ENCODE data around the gene KIRREL3. TPM values are rescaled to one million over a fixed set of nuclear protein-coding genes. Genes with fewer than 3 reads are reported as not detected.

The KIRREL3 gene
- polyA plus RNA-seq, 1 of the 3 experiments (the other 2 are of a cell fraction) = 3.7 TPM

DNA sequence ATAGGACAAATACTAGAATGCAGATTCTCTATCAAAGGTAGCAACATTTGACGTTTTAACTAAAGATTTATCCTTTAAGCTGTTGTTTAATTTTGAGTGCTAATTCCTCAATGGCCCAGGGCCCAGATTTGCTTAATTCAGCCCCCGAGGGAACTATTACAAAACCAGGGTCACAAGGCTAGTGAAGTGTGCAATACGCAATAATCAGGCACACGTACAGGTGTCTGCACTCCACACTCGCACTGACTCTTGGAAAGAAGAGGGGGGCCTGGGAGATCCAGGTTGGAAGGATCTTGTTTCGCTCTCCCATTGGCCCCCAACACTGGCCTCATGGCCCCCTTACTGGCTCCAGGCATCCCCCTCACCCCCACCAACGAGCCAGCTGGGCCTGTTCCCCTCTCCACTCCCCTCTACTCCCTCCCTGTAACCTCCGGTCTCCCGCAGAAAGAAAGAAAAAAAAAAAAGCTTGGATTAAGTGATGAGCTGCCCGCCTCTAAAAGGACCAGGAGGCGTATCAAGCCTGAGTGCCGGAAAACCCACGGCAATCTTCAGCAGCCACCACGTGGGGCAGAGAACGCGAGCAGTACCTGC is 2.2 kb upstream of the KIRREL3 start (continued):
- TF ChIP-seq, protein P1, sequence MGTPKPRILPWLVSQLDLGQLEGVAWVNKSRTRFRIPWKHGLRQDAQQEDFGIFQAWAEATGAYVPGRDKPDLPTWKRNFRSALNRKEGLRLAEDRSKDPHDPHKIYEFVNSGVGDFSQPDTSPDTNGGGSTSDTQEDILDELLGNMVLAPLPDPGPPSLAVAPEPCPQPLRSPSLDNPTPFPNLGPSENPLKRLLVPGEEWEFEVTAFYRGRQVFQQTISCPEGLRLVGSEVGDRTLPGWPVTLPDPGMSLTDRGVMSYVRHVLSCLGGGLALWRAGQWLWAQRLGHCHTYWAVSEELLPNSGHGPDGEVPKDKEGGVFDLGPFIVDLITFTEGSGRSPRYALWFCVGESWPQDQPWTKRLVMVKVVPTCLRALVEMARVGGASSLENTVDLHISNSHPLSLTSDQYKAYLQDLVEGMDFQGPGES (IDR thresholded peaks at IDR 0.05; ENCODE audit: low read depth, low read length) = no peak
- no peak for TF ChIP-seq FOSL2 (IDR thresholded peaks at IDR 0.05; ENCODE audit: borderline replicate concordance, low read depth)

DNA sequence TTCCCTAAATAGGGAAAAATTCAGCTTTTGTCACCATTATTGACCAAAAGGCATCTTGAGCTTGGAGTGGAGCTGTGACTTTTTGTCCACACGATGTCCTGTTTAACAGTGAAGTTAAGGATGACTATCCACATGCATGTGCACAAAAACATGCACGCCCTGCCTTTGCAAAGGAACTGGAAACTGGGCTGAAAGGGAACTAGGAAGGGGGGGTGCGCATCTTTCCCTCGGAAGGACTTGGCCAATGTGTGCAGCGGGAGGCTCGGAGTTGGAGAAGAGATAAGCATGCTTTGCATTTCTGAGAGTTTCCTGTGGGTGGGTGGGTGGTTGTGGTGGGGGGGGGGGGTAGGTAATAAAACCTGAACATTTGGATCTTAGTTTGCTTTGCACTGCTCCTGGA is 411 bp upstream of the KIRREL3 start:
- Histone ChIP-seq H4K20me1 (ENCODE audit: insufficient read depth) (no peaks in the 10 kb centered on the region), H3K36me3 (replicated peaks in 1 of 2; ENCODE audit: control insufficient read depth in 1 of 2, insufficient read depth in 2 of 2, low read length in 1 of 2) (no peaks in the 10 kb centered on the region), H3K4me2 (peak overlapping the region; percentile 81), H3K79me2 (ENCODE audit: insufficient read depth) (peaks cover 55% of the 10 kb centered on the region), H3K27ac (ENCODE audit: low read depth in 2 of 2, low read length in 1 of 2) (peak overlapping the region in 1 of 2 experiments; percentile 63; a peak in 2 of 4 replicates), H3K9ac (peak overlapping the region; percentile 83), H2AFZ (ENCODE audit: low read depth) (peak overlapping the region; percentile 70), H3K9me3 (no peaks in the 10 kb centered on the region), H3F3A (replicated peaks; ENCODE audit: insufficient read depth) (no peaks in the 10 kb centered on the region), H3K4me1 (ENCODE audit: control insufficient read depth in 1 of 2, insufficient read depth in 2 of 2, low read depth in 1 of 2, low read length in 1 of 2) (peaks cover 9 to 13% of the 10 kb centered on the region in 2 experiments; a peak in 3 of 4 replicates), H3K9me2 (no peaks in the 10 kb centered on the region), H3K27me3 (ENCODE audit: insufficient read depth) (no peaks in the 10 kb centered on the region), H3K4me3 (ENCODE audit: low read depth in 2 of 2, low read length in 1 of 2) (peak overlapping the region; percentile 64 to 82)
- WGBS (ENCODE audit: low lambda C conversion rate) = 17% methylated on average over 6 of the region's 6 CpGs
- no peak for DNase-seq
- ChIA-PET CTCF (interaction anchor here (1.0 to 5.7 kb wide), 2 partner anchors 9 to 11 kb away, joined by 4 to 53 read pairs; no protein-coding TSS in a partner anchor), POLR2A (no interaction called here)
- TF ChIP-seq NFIC (IDR thresholded peaks at IDR 0.05; ENCODE audit: borderline replicate concordance) (no peak), TEAD4 (IDR thresholded peaks at IDR 0.05; ENCODE audit: borderline replicate concordance, insufficient read depth) (no peak), FOXM1 (IDR thresholded peaks at IDR 0.05; ENCODE audit: low read depth) (no peak), POLR2AphosphoS5 (IDR thresholded peaks at IDR 0.05; ENCODE audit: low read depth, low read length) (no peak), RCOR1 (IDR thresholded peaks at IDR 0.05; ENCODE audit: low read length) (no peak)
- TF ChIP-seq, protein P2, sequence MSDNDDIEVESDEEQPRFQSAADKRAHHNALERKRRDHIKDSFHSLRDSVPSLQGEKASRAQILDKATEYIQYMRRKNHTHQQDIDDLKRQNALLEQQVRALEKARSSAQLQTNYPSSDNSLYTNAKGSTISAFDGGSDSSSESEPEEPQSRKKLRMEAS (IDR thresholded peaks at IDR 0.05; ENCODE audit: low read depth) = 0 out of 2 replicates have a peak, but pooled peaks have one; percentile 7
- TF ChIP-seq, protein P3, sequence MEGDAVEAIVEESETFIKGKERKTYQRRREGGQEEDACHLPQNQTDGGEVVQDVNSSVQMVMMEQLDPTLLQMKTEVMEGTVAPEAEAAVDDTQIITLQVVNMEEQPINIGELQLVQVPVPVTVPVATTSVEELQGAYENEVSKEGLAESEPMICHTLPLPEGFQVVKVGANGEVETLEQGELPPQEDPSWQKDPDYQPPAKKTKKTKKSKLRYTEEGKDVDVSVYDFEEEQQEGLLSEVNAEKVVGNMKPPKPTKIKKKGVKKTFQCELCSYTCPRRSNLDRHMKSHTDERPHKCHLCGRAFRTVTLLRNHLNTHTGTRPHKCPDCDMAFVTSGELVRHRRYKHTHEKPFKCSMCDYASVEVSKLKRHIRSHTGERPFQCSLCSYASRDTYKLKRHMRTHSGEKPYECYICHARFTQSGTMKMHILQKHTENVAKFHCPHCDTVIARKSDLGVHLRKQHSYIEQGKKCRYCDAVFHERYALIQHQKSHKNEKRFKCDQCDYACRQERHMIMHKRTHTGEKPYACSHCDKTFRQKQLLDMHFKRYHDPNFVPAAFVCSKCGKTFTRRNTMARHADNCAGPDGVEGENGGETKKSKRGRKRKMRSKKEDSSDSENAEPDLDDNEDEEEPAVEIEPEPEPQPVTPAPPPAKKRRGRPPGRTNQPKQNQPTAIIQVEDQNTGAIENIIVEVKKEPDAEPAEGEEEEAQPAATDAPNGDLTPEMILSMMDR (IDR thresholded peaks at IDR 0.05) = no peak

DNA sequence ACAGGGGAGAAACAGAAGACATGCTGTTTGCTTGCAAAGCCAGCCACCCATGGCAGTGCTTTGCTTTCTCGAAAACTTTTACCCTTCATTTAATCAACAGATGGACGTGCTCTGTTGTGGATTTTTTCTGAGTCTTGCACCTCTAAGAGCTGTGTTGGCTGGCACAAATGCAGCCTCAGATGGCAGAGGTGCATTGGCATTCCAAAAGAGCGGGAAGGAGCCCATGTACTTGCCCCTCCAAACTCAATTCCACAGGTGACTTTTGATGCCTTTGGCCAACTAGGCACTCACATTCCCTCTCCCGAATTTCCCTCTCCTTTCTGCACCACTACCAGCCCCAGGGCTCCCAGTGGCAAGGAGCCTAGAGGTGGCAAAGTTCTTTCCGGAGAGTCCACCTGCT is 1.2 kb downstream of the KIRREL3 start:
- Histone ChIP-seq H3F3A (replicated peaks; ENCODE audit: insufficient read depth) (peaks cover 6% of the 10 kb centered on the region), H3K27ac (ENCODE audit: low read depth in 2 of 2, low read length in 1 of 2) (no peak overlapping the region), H3K4me2 (peak overlapping the region; percentile 81), H3K27me3 (ENCODE audit: insufficient read depth) (no peaks in the 10 kb centered on the region), H2AFZ (ENCODE audit: low read depth) (no peak overlapping the region), H3K9me3 (no peaks in the 10 kb centered on the region), H3K4me3 (ENCODE audit: low read depth in 2 of 2, low read length in 1 of 2) (peak overlapping the region in 1 of 2 experiments; percentile 82; a peak in 3 of 4 replicates), H3K9me2 (no peaks in the 10 kb centered on the region), H4K20me1 (ENCODE audit: insufficient read depth) (no peaks in the 10 kb centered on the region), H3K4me1 (ENCODE audit: control insufficient read depth in 1 of 2, insufficient read depth in 2 of 2, low read depth in 1 of 2, low read length in 1 of 2) (peaks cover 12 to 13% of the 10 kb centered on the region in 2 experiments; a peak in 3 of 4 replicates), H3K9ac (peak overlapping the region; percentile 83), H3K36me3 (replicated peaks in 1 of 2; ENCODE audit: control insufficient read depth in 1 of 2, insufficient read depth in 2 of 2, low read length in 1 of 2) (no peaks in the 10 kb centered on the region), H3K79me2 (ENCODE audit: insufficient read depth) (peaks cover 66% of the 10 kb centered on the region)
- 75% methylated on average over 5 of the region's 5 CpGs for WGBS (ENCODE audit: low lambda C conversion rate)
- CTCF ChIA-PET = interaction anchor here (1.1 to 5.7 kb wide), 3 partner anchors 9 to 559 kb away, joined by 4 to 53 read pairs (median 7); no protein-coding TSS in a partner anchor
- no peak for TF ChIP-seq MEF2A (IDR thresholded peaks at IDR 0.05; ENCODE audit: borderline replicate concordance, low read depth)
- no peak for TF ChIP-seq NFIC (IDR thresholded peaks at IDR 0.05; ENCODE audit: borderline replicate concordance)
- TF ChIP-seq, protein P4, sequence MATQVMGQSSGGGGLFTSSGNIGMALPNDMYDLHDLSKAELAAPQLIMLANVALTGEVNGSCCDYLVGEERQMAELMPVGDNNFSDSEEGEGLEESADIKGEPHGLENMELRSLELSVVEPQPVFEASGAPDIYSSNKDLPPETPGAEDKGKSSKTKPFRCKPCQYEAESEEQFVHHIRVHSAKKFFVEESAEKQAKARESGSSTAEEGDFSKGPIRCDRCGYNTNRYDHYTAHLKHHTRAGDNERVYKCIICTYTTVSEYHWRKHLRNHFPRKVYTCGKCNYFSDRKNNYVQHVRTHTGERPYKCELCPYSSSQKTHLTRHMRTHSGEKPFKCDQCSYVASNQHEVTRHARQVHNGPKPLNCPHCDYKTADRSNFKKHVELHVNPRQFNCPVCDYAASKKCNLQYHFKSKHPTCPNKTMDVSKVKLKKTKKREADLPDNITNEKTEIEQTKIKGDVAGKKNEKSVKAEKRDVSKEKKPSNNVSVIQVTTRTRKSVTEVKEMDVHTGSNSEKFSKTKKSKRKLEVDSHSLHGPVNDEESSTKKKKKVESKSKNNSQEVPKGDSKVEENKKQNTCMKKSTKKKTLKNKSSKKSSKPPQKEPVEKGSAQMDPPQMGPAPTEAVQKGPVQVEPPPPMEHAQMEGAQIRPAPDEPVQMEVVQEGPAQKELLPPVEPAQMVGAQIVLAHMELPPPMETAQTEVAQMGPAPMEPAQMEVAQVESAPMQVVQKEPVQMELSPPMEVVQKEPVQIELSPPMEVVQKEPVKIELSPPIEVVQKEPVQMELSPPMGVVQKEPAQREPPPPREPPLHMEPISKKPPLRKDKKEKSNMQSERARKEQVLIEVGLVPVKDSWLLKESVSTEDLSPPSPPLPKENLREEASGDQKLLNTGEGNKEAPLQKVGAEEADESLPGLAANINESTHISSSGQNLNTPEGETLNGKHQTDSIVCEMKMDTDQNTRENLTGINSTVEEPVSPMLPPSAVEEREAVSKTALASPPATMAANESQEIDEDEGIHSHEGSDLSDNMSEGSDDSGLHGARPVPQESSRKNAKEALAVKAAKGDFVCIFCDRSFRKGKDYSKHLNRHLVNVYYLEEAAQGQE (IDR thresholded peaks at IDR 0.05; ENCODE audit: low read depth, low read length) = no peak
- TF ChIP-seq TCF12 (IDR thresholded peaks at IDR 0.05) = no peak
- no peak for TF ChIP-seq ELF1 (IDR thresholded peaks at IDR 0.05)
- no peak for TF ChIP-seq POLR2AphosphoS5 (IDR thresholded peaks at IDR 0.05; ENCODE audit: low read depth, low read length)
- no peak for DNase-seq
- POLR2A ChIA-PET = no interaction called here

Measured in SK-N-SH (cell line).